ENCODE measurements around the gene SPPL3.

- TF ChIP-seq CTCF (IDR thresholded peaks at IDR 0.05) (no peak), POLR2AphosphoS5 (IDR thresholded peaks at IDR 0.05) (no peak), POLR2A (IDR thresholded peaks at IDR 0.05) (no peak)
Measured at GRCh38 chr12:120882055-120882555, 22.1 kb downstream of the SPPL3 start.

All from stomach (tissue), 4 donors.